ENCODE data around the gene BAD.

BAD gene

DNA sequence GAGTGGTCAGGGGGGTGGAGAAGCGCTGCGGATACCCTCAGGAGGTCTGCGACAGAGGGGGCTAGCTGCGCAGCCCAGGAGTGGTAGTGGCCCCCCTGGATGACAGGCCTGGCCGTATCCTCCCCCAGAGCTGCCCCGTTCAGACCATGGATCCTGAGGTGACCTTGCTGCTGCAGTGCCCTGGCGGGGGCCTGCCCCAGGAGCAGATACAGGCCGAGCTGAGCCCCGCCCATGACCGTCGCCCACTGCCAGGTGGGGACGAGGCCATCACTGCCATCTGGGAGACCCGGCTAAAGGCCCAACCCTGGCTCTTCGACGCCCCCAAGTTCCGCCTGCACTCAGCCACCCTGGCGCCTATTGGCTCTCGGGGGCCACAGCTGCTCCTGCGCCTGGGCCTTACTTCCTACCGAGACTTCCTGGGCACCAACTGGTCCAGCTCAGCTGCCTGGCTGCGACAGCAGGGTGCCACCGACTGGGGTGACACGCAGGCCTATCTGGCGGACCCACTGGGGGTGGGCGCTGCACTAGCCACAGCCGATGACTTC is 57.9 kb downstream of the BAD start:
- no peak for DNase-seq

DNA sequence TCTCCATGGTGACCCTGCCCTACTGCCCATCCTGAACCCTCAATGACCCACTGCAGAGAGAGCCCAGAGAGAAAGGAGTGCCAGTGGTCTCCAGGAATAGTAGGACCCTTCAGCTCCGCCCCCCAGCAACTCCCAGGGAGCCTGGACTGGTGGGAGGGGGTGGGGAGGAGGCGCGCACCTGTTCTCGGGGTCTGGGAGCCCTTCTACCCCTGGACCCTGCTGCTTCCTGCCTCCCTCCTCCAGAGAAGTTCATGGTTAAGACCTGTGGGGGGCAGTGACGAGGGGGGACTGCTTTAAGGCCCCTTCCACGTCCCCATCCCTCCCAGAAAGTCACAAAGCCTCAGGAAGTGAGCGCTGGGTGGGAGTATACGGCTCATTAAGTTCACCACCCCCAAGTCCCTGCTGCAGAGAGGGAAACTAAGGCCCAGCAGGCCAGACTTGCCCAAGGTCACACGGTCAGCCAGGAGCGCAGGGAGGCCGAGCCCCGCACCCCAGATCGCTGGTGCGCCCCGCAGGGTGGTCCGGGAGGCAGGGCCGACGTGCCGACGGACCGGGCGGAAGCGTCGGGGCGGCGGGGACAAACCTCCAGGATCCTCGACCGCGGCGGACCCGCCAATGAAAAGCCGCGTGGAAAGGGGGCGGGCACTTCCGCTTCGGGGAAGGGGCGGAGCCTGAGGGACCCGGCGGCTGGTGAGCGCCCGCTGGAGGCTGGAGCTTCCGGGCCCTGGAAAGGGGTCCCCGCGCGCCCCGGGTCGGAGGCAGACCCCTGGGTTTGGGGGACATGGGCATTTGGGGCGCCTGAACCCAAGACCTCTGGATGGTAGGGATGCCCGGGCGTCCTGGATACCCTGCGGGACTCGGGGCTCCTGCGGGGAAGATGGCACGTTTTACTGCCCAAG is 58.6 kb downstream of the BAD start, which contains the start of the genes NUDT22 and TRPT1:
Gene NUDT22 (plus strand): TSS at position 667 of the 899 bp plus-strand sequence. CDS start 379 bp downstream, outside the sequence.
Gene TRPT1 (minus strand): TSS at position 579 of the 899 bp plus-strand sequence. CDS start 326 bp downstream, at position 253.
- peak; percentile 83 for DNase-seq

DNA sequence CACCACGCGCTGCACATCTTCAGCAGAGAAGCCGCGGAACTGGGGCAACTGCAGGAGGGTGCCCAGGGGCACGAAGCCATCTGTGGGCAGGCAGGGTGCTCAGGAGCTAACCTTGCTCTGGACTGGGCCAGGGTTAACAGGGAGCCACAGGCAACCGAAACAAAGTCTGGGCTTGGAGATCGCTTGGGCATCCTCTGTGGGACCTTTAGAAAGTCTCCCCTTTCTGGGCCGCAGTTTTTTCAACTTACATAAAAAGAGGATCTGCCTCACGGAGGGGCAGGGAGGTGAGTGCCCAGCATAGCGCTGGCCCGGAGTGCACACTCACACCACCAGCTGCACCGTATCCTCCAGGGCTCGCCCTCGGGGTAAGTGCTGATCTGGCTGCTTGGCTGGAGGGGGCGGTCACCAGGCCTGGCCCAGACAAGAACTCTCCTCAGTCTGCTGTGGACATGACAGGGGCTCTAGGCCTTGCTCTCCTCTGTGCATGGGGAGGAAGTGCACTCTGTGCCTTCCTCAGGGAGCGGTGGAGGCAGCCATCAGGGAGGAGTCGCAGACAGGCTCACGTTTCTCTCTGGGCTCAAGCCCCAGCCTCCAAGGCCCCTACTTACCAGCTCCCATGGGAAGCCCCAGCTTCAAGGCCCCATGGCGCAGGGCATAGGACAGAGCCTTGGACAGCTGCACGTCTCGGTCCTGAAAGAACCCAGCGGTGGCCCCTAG is 59.4 kb downstream of the BAD start:
- DNase-seq, result no peak

DNA sequence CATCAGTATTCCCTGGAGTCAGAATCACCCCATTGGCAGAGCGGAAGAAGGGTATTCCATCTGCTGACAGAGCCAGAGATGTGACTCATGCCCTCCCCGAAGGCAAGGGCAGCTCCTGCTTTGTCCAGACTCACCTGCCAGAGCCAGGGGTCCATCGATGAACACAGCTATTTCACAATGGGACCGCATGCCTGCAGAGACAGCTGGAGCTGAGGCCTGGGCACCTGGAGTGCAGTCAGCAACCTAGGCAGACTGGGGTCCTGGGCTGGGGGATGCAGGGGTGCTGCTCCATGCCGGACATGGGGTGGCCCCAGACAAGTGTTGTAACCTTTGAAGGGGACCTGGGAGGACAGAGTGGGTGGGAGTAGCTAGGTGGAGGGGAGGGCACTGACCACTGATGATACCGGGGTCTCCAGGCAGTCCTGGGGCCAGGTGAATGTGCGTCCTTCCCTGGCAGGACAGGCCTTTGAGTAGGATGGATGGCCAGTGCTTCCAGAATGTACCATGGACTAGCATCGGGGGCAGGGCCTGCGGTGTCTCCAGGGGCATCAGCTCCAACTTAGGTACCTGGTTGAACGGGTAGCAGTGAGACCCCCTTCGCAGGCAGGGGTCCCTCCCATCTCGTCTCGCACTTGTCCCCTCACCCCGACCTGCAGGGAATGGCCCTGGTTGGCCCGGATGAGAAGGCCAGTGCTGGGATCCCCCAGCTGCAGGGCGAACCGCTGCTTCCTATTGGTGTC is 60.1 kb downstream of the BAD start:
- no peak for DNase-seq

DNA sequence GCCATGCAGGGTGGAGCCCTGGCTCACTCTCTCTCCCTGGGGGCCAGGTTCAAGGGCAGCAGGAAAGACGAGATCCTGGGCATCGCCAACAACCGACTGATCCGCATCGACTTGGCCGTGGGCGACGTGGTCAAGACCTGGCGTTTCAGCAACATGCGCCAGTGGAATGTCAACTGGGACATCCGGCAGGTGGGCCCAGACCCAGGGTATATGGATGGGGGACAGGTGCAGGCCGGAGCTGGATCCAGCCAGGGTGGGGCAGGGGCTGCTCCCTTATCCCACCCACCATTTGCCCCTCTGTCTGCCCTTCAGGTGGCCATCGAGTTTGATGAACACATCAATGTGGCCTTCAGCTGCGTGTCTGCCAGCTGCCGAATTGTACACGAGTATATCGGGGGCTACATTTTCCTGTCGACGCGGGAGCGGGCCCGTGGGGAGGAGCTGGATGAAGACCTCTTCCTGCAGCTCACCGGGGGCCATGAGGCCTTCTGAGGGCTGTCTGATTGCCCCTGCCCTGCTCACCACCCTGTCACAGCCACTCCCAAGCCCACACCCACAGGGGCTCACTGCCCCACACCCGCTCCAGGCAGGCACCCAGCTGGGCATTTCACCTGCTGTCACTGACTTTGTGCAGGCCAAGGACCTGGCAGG is 61.3 kb downstream of the BAD start:
- DNase-seq, result no peak

DNA sequence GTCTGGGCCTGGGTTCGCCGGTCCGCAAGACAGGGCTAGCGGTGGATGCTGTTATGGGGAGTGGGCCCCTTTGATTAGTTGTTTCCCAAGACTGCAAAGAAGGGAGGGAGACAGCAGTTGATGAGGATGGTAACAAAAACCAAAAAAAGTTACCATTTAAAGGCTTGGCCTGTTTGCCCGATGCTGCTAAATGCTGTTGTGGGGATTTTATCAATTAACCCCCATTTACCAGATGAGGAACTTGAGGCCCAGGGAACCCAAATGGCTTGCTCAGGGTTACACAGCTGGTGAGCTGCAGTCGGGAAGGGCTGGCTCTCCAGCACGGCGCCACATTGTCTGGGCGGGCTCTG is 61.8 kb downstream of the BAD start:
- DNase-seq, result no peak

DNA sequence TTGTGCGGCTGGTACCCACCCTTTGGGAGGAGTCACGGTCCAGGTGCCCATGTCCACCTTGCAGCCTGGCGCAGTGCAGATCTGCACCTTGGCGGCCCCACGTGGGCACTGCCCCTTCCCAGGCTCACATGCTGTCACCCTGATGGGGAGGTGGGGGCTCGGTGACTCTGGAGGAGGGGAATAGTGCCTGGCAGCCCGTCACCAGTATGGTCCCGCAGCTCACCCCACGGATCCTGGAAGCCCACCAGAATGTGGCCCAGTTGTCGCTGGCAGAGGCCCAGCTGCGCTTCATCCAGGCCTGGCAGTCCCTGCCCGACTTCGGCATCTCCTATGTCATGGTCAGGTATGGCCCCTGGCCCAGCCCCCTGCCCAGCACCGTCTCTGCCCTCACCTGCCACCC is 63.7 kb downstream of the BAD start:
- no peak for DNase-seq

DNA sequence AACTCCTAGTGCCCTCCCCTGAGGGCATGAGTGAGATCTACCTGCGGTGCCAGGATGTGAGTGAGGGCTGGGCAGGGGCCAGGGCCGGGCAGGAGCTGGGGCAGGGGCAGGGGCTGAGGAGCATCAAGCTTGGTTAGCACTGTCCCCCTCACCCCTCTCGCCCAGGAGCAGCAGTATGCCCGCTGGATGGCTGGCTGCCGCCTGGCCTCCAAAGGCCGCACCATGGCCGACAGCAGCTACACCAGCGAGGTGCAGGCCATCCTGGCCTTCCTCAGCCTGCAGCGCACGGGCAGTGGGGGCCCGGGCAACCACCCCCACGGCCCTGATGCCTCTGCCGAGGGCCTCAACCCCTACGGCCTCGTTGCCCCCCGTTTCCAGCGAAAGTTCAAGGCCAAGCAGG is 64.2 kb downstream of the BAD start:
- no peak for DNase-seq

All from fibroblast of upper back skin (primary cell).